Endodermal cell (in vitro differentiated cells): ENCODE data around the gene ASPG. TPM values are rescaled to one million over a fixed set of nuclear protein-coding genes. Genes with fewer than 3 reads are reported as not detected.

Experiments used
- DNase-seq: peaks from one replicate; pipeline ENCODE4 v3.0.0-alpha.2; 2017
- H3K27ac ChIP-seq: 2 replicates; pipeline ENCODE4 v1.5.1; 2013; ENCODE audit warnings: mild to moderate bottlenecking, low read depth, low read length, moderate library complexity
- H3K27me3 ChIP-seq: 2 replicates; pipeline ENCODE4 v1.6.1; 2013; ENCODE audit warnings: mild to moderate bottlenecking, low read length, moderate library complexity; ENCODE audit not compliant: insufficient read depth, control insufficient read depth, poor library complexity, severe bottlenecking
- H3K36me3 ChIP-seq: 2 replicates; pipeline ENCODE4 v1.7.0; 2013; ENCODE audit warnings: mild to moderate bottlenecking, low read length, moderate library complexity; ENCODE audit not compliant: control insufficient read depth, insufficient read depth
- H3K4me1 ChIP-seq: one replicate; pipeline ENCODE4 v1.7.0; 2013; ENCODE audit warnings: low read length; ENCODE audit not compliant: control insufficient read depth, insufficient read depth
- H3K4me3 ChIP-seq: 2 replicates; pipeline ENCODE4 v1.5.1; 2013; ENCODE audit warnings: mild to moderate bottlenecking, low read length, moderate library complexity
- H3K9ac ChIP-seq: 2 replicates; pipeline ENCODE4 v1.6.1; 2013; ENCODE audit warnings: mild to moderate bottlenecking, low read length, moderate library complexity; ENCODE audit not compliant: poor library complexity, severe bottlenecking; ENCODE audit errors: extremely low read depth
- H3K9me3 ChIP-seq: 2 replicates; pipeline ENCODE4 v1.6.1; 2013; ENCODE audit warnings: mild to moderate bottlenecking, low read length, moderate library complexity; ENCODE audit not compliant: control insufficient read depth
- H3K27ac Mint-ChIP-seq: 2 replicates; pipeline ENCODE4 v1.8.0; 2020; ENCODE audit warnings: mixed read lengths
- H3K27me3 Mint-ChIP-seq: 2 replicates; pipeline ENCODE4 v1.8.0; 2021; ENCODE audit warnings: mild to moderate bottlenecking, mixed read lengths; ENCODE audit not compliant: insufficient read depth
- H3K36me3 Mint-ChIP-seq: 2 replicates; pipeline ENCODE4 v1.8.0; 2020; ENCODE audit warnings: low read depth, mixed read lengths
- H3K4me1 Mint-ChIP-seq: 2 replicates; pipeline ENCODE4 v1.8.0; 2020; ENCODE audit warnings: mixed read lengths
- H3K4me3 Mint-ChIP-seq: 2 replicates; pipeline ENCODE4 v1.8.0; 2020; ENCODE audit warnings: mild to moderate bottlenecking, moderate library complexity, mixed read lengths
- H3K9me3 Mint-ChIP-seq: 2 replicates; pipeline ENCODE4 v1.8.0; 2020; ENCODE audit warnings: mild to moderate bottlenecking, mixed read lengths
- CTCF ChIP-seq: fragments of 200-600 bp; sonication (generic); conservative IDR thresholded peaks from 2 replicates; pipeline ENCODE4 v1.5.0; 2021; ENCODE audit warnings: antibody characterized with exemption, mild to moderate bottlenecking
- WGBS, 2 experiments: methylation state at CpG; one replicate each; pipeline versions ENCODE4 v1.1.5 to v1.1.7; 2013; ENCODE audit warnings: missing lambda C conversion rate in 2 of 2, mixed read lengths in 1 of 2; ENCODE audit not compliant: insufficient coverage in 1 of 2, insufficient read length in 1 of 2; 5-methylcytosine and 5-hydroxymethylcytosine counted together
- total RNA-seq, 2 donors: library from RNA; stranded (reverse); fragmentation: NEBNext Ultra II Directional in 1 of 2; extraction: Animal tissue kit (Norgen Biotek cat#: 25700) in 1 of 2; gene quantifications; 2 replicates in 1 of 2; 3 replicates in 1 of 2; pipeline ENCODE4 v1.2.1, GENCODE V29; 2021

Gene ASPG
- total RNA-seq, 2 donors from 2014 or later: 0.71 to 1.4 TPM

GRCh38 chr14:104041430-104042104, 43.9 kb upstream of the ASPG start:
- Histone ChIP-seq H3K27ac (no peak overlapping the region), H3K9ac (no peak overlapping the region), H3K27me3 (no peaks in the 10 kb centered on the region), H3K4me1 (no peaks in the 10 kb centered on the region), H3K36me3 (no peaks in the 10 kb centered on the region), H3K4me3 (no peak overlapping the region), H3K9me3 (no peaks in the 10 kb centered on the region)
- no peak for TF ChIP-seq CTCF
- H3K27ac Mint-ChIP-seq: no peak overlapping the region
- H3K4me1 Mint-ChIP-seq: peaks cover 13% of the 10 kb centered on the region
- H3K27me3 Mint-ChIP-seq: no peaks in the 10 kb centered on the region
- H3K4me3 Mint-ChIP-seq: no peak overlapping the region
- H3K9me3 Mint-ChIP-seq: no peaks in the 10 kb centered on the region
- no peak for DNase-seq
- WGBS, 2 experiments: 90 to 93% methylated on average over 4 to 6 of the region's 6 CpGs
- H3K36me3 Mint-ChIP-seq: no peaks in the 10 kb centered on the region

DNA sequence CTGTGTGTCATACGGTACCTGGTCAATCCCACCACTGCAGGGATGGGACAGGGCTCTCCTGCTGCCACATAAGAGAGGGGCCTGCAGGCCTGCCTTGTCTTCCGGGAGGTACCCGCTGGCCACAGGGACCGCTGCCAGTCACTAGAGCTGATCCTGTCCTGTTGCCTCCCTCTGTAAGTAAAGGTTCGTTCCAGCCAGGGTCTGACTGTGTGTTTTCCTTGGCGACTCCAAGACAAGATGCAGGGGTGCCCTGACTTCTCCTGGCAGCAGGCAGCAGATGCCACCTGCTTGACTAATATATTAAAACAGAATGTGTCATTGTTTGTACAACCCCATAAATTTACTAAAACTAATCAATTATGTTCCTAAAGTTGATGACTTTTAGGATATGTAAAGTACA, 41.5 kb upstream of the ASPG start:
- H3K9me3 Mint-ChIP-seq: no peaks in the 10 kb centered on the region
- Histone ChIP-seq H3K9ac (no peak overlapping the region), H3K9me3 (no peaks in the 10 kb centered on the region), H3K36me3 (no peaks in the 10 kb centered on the region), H3K27me3 (no peaks in the 10 kb centered on the region), H3K27ac (no peak overlapping the region), H3K4me1 (no peaks in the 10 kb centered on the region), H3K4me3 (no peak overlapping the region)
- H3K36me3 Mint-ChIP-seq: no peaks in the 10 kb centered on the region
- no peaks in the 10 kb centered on the region for H3K27me3 Mint-ChIP-seq
- WGBS, 2 experiments: 92 to 96% methylated on average over 3 to 6 of the region's 6 CpGs
- H3K4me1 Mint-ChIP-seq: peaks cover 5% of the 10 kb centered on the region
- no peak for DNase-seq
- TF ChIP-seq CTCF: no peak
- no peak overlapping the region for H3K27ac Mint-ChIP-seq
- H3K4me3 Mint-ChIP-seq: no peak overlapping the region

DNA sequence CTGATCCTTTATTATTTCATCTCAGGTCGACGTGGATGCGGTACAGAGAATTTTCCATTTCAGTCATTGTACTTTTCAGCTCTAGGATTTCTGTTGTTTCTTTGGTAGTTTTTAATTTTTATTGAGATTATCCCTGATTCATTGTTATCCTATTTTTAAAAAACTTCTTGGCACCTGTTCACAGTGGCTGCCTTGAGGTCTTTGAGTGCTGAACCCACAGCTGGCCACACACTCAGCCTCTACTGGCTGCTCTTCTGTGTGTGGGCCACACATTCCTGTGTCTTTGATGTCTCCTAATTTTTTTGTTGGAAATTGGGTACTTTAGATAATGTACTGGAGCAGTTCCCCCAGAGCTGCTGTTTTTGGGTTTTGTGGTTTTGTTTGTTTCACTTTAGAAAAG, 37.7 kb upstream of the ASPG start:
- no peak overlapping the region for H3K9ac ChIP-seq
- TF ChIP-seq CTCF: no peak
- H3K27ac ChIP-seq: no peak overlapping the region
- no peaks in the 10 kb centered on the region for H3K9me3 Mint-ChIP-seq
- WGBS, 2 experiments: 96% methylated on average over 3 of the region's 3 CpGs; no CpG with 5 or more reads in 1 of the 2 experiments
- no peak overlapping the region for H3K4me3 ChIP-seq
- no peaks in the 10 kb centered on the region for H3K9me3 ChIP-seq
- no peaks in the 10 kb centered on the region for H3K36me3 ChIP-seq
- H3K27me3 ChIP-seq: no peaks in the 10 kb centered on the region
- no peak for DNase-seq
- H3K4me3 Mint-ChIP-seq: no peak overlapping the region
- no peaks in the 10 kb centered on the region for H3K36me3 Mint-ChIP-seq
- H3K27ac Mint-ChIP-seq: no peak overlapping the region
- H3K4me1 Mint-ChIP-seq: no peaks in the 10 kb centered on the region
- H3K4me1 ChIP-seq: no peaks in the 10 kb centered on the region
- no peaks in the 10 kb centered on the region for H3K27me3 Mint-ChIP-seq
